Measurements from ENCODE around the gene FGFR2.

DNA sequence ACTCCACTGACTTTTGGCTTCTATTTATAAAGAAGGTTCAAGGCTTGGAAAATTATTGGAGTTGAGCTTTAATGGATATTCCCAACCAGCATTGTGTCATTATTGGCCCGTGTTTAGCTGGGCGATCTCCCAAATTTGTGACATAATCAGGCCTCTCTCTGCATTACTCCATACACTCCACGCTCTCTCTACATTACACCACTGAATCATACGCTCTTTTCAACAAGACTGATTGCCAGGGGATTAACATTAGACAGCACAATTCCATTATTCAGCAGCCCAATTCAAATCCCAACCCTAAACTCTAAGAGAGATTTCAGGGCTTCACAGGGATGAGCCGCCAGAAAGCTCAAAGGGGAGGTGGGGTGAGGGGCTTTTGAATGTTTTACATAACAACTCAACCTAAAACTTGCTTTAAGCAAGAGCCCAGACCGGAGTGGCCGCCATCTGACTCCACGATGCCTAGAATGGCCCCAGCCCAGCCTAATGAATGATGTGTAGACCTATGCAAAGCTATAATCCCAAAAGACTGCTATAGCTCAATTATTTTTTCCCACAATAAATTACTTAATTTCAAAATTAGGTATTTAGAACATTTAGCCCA, 61.8 kb downstream of the FGFR2 start:
- TF ChIP-seq, protein P1, sequence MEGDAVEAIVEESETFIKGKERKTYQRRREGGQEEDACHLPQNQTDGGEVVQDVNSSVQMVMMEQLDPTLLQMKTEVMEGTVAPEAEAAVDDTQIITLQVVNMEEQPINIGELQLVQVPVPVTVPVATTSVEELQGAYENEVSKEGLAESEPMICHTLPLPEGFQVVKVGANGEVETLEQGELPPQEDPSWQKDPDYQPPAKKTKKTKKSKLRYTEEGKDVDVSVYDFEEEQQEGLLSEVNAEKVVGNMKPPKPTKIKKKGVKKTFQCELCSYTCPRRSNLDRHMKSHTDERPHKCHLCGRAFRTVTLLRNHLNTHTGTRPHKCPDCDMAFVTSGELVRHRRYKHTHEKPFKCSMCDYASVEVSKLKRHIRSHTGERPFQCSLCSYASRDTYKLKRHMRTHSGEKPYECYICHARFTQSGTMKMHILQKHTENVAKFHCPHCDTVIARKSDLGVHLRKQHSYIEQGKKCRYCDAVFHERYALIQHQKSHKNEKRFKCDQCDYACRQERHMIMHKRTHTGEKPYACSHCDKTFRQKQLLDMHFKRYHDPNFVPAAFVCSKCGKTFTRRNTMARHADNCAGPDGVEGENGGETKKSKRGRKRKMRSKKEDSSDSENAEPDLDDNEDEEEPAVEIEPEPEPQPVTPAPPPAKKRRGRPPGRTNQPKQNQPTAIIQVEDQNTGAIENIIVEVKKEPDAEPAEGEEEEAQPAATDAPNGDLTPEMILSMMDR (IDR thresholded peaks at IDR 0.05; ENCODE audit: low read depth, low read length, poor library complexity, severe bottlenecking), result no peak
- TF ChIP-seq EZH2phosphoT487 (IDR thresholded peaks at IDR 0.05; ENCODE audit: borderline replicate concordance, low read length), result no peak
